Germinal center (tissue), 1 donor: ENCODE measurements around the gene GSS.
"Not testable (repeated sequence)": the region's sequence is repeated elsewhere in the genome, so short reads cannot be mapped to it uniquely, and the experiment has no call there.

Experiments
- DNase-seq: peaks from one replicate; pipeline ENCODE4 v3.0.0; 2012; ENCODE audit warnings: mixed read lengths, low spot score

Gene GSS

DNA sequence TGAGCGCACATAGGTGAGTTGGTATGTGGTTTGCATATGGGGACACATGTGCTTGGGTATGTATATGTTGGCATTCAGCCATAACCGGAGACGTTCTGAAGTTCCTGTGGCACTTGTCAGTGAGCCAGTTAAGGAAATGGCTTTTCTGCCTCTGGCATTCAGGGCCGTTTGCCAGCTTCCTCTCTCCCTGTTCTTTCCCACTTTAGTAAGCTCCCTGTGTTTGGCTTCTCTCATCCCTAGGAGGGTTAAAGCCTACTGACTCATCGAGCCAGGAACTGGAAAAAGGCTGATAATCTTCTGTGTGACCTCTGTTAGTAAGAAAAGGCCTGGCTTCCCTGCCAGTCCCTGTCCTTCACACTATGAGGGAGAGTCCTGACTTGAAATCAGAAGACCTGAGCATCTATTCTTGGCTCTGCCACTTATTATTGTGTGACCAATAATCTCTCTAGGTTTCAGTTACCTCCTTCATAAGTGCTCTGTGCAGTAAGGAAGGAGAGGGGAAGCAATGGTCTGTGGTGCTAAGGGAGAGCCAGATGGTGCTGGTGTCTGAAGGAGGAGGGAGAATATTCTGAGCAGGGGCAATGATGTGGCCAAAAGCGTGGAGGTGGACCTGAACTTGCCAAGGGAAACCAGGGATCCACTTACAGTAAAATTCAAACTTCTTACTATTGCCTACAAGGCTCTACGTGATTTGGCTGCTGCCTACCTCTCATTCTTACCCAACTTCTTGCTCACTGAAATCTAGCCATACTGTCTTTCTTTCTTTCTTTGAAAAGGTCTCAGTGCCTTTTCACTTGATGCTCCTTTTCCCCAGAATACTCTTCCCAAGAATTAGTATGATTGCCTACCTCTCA lies 47.8 kb downstream of the GSS start:
- no peak for DNase-seq

DNA sequence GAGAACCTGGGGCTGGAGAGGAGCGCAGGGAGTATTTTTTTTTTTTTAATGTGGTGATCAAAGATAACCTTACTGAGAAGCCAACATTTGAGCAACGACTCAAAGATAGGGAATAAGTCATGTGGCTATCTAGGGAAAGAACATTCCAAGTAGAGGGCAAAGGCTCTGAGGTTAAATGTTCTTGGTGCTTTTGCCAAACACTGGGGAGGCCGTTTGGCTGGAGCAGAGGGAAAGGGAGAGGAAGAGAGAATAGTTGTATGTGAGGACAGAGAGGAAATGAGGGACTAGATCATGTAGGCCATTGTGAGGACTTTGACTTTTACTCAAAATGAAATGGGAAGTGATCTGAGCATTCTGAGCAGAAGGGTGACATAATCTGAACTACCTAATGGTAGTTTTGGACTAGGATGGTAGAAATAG lies 51.4 kb downstream of the GSS start:
- DNase-seq: no peak

DNA sequence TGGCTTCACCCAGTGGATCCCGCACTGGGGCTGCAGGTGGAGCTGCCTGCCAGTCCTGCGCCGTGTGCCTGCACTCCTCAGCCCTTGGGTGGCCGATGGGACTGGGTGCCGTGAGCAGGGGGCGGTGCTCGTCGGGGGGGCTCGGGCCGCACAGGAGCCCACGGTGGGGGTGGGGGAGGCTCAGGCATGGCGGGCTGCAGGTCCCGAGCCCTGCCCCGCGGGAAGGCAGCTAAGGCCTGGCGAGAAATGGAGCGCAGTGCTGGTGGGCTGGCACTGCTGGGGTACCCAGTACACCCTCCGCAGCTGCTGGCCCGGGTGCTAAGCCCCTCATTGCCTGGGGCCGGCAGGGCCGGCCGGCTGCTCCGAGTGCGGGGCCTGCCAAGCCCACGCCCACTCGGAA lies 56.9 kb downstream of the GSS start:
- DNase-seq: not testable (repeated sequence)

DNA sequence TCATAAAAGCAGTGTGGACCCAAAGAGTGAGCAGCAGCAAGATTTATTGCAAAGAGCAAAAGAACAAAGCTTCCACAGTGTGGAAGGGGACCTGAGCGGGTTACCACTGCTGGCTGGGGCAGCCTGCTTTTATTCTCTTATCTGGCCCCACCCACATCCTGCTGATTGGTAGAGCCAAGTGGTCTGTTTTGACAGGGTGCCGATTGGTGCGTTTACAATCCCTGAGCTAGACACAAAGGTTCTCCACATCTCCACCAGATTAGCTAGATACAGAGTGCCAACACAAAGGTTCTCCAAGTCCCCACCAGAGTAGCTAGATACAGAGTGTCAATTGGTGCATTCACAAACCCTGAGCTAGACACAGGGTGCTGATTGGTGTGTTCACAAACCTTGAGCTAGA lies 57.5 kb downstream of the GSS start:
- not testable (repeated sequence) for DNase-seq

DNA sequence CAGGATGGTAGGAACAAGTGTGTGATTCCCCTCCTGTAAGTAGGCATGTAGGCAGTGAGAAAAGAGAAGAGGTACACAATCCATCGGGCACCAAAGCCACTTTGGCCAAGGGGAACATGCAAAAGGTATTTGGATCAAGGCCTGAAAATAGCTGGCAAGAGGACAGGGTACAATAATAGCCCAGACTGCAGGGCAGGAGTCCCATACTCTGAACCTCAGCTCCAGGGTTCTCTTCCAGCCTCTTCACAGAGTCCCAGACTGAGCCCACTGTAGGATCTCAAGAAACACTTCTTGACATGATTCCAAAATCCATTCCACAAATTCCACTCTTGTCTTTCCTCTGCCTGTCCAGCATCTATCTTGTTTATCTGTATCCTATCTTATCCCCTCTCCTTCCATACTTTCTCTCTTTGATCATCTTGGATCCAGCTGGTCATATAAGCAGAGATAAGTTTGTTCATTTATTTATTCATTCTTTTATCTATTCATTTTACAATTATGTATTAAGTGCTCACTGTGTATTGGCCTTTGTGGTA lies 59.5 kb downstream of the GSS start:
- no peak for DNase-seq

DNA sequence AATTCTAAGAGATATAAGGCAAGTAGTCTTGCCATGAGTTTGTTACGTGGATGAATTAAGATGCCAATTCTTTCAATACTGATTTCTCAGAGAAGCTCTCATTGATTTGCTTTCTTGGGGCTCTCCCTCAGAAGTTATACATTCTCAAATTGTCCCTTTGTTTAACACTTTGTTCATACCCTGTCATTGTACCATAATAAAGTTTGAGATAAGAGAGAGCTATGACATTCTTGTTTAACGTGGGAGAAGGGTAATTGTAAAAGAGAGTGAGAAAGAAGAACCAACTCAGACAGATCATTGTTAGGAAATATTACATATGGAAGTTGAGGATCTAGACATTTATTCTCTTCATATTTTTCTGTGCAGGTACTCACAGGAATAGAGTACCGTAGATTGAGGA lies 60.1 kb downstream of the GSS start:
- DNase-seq: no peak

DNA sequence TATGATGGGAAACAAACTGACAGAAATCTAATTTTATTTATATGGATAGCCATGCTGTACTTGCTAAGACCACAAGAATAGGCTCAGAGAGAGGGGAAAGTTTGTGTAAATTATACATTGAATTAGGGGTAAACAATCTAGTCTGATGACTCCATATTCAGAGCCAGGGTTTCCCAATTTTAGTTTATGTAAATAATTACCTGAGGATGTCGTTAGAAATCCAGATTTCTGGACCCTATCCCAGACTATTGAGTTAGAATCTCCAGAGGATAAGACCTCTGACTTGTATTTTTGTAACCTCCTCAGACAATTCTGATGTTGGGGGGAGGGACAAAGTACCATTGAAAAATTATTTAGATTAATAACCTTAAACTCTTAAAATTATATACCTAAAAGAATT lies 60.9 kb downstream of the GSS start:
- DNase-seq: no peak

DNA sequence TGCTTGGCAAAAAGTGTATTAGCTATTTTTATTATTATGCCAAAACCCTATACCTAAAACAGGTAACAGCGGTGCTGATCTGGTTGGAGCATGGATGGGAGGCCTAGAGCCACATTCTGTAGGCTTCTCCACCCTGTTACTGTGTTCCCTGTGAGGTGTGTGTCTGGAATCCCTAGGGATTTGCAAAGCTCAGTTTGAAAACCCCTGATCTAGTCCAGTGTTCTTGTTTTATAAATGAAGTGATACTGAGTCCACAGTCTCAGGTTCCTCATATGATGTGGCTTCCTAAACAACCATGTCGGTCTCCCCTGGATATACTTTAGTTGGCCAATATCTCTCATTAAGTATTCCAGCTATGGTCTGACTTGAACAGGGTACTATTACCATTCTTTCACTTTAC lies 62.9 kb downstream of the GSS start:
- DNase-seq: no peak

DNA sequence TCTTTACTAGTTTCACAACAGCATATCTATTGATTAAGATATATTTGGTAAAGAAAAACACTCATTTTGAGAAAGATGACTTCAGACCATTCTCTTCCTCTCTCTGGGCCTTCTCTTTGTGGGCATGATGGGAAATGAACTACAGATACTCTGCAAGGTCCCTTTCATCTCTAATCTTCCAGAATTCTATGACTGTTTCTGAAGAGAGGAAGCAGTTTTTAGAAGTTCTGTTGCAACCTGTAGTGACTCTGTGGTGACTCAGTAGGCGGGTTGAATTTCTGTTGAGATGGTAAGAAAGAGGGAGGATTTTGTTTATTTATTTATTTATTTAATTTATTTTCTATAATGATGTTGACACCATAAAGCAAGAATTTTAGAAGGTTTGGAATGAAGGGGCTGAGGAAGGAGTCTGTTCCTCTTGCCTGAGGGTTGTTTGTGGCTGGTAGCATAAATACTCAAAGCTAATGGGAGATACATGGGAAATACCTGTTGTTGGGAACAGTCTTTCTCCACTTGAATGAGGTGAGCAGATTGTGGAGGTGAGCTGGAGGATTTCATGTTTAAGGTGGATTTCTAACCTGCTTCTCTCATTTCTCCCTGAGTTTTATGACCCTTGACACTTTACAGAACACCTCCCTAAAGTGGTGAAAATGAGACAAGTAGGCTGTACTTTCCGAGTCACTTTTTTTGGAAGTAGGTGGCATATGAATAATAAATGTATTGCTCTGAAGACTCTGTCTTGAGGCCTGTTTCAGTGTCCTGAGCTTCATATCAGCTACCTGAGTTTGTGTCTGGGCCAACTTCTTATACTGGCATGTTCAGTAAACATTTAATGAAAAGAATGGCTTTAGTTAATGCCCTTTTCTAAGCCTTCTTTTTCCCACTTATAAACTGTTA lies 64.2 kb downstream of the GSS start:
- DNase-seq: no peak

DNA sequence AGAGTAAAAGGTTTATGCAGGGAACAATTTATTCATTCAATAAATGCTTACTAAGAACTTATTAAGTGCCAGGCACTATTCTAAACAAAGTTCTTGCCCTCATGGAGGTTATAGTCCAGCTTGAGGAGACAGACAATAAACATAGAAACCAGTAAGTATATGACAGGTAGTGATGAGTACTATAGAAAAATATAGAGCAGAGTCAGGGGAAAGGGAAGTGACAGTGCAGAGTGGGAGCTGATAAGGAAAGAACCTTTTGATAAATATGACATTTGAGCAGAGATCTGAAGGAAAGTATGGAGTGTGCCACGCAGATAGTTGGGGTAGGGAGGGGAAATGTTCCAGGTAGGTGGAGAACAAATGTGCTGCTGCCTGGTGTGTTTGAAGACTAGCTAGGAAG lies 67.1 kb downstream of the GSS start:
- DNase-seq: no peak

DNA sequence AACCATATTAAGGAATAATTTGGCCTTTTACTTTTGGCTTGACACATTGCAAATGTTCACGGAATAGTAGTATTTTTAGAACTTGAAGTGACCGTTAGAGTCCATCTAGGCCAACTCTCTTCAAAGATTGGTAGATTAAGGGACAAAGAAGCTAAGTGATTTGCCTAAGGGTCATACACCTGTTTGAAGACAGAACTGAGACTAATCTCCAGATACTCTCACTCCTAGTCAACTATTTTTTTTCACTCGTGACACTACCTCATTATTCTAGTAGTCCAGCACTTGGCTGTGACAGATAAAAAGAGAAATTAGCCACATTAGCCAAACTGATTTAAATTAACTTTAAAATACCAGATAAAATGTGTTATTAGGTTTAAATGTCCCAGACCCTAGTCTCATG lies 68.6 kb downstream of the GSS start:
- DNase-seq: no peak

DNA sequence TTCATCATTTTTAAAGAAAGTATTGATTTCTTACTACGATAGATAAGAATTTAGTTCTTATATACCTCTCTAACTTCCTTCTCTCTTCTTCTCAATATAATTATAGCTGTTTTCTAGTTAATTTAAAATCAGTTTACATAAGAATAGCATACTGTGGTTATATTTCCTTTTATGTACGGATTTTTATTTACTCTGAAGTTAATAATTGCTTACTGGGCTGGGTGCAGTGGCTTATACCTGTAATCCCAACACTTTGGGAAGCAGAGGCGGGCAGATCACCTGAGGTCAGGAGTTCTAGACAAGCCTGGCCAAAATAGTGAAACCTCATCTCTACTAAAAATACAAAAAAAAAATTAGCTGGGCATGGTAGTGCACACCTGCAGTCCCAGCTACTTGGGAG lies 69.5 kb downstream of the GSS start:
- no peak for DNase-seq

DNA sequence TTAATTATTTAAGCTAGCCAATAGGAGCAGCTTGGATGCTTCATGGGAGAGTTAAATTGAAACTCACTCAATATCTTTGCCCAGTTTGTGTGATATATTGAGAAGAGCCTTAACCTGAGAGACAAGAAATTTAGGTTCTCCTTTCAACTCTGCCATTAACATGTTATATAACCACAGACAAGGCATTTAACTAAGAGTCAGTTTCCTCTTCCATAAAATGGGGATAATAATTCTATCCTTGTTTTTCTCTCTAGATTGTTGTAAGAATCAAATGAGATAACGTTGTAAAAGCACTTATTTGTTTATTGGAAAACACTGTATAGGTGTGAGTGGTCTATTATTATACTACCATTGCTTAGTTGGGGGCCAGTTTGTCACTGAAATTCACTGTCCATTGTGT lies 71.3 kb downstream of the GSS start:
- DNase-seq: no peak

DNA sequence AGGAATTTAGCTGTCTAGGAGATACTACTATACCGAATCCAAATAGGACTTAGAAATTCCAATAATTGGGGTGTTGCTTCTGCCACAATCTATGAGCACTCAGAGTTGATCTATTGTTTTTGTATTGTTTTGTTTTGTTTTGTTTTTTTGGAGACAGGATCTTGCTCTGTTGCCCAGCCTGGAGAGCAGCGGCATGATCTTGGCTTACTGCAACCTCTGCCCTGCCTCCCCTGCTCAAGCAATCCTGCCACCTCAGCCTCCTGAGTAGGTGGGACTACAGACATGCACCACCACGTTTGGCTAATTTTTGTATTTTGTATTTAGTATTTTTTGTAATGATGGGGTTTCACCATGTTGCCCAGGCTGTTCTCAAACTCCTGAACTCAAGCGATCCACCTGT lies 71.8 kb downstream of the GSS start:
- DNase-seq: no peak

DNA sequence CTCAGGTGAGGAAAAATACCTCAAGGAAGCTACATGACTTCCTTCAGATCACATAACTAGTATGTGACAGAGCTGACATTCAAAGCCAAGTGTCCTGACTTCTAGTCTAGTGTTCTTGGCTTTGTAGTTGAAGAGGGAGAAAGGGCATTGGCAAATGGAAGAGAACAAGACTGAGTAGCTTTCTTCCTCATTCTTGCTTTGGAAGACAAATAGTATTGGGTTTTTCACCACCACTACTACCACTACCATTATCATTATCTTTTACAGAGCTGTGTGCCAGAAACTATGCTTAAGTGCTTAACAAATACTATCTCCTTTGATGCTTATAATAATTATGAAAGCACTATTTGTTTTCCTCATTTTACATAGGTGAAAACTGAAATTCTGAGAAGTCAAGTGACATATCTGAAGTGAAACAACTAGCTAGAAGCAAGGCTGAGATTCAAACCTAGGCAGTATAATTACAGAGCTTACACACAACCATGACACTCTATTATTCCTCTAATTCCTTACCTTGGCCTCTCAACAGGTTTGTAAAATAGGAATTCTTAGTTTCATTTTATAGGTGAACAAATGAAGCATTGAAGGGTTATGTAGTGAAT lies 72.4 kb downstream of the GSS start:
- no peak for DNase-seq

DNA sequence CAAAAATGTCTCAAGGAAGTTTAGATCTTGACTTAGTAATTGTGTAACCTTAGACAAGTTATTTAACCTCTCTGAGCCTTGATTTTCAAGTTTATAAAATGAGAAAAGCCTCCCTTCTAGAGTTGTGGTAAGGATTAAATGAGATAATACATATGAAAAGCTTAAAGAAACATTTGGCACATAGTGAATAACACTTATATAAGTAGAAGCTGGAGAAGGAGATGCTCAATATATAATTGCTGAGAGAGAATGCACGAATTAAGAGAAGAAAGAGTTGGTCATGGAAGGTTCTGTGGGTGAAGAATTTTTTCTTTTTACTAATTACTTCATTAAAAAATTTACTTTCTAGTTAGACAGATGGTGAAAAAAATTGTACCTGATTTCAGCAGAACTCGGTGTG lies 73.9 kb downstream of the GSS start:
- DNase-seq: no peak

DNA sequence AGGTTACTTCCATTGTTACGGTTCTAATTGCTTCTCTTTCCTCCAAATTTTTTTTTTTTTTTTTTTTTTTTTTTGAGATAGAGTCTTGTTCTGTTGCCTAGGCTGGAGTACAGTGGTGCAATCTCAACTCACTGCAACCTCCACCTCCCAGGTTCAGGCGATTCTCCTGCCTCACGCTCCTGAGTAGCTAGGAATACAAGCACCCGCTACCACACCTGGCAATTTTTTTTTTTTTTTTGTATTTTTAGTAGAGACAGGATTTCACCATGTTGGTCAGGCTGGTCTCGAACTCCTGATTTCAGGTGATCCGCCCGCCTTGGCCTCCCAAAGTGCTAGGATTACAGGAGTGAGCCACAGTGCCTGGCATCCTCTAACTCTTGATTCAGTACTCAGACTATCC lies 74.6 kb downstream of the GSS start:
- DNase-seq: not testable (repeated sequence)

DNA sequence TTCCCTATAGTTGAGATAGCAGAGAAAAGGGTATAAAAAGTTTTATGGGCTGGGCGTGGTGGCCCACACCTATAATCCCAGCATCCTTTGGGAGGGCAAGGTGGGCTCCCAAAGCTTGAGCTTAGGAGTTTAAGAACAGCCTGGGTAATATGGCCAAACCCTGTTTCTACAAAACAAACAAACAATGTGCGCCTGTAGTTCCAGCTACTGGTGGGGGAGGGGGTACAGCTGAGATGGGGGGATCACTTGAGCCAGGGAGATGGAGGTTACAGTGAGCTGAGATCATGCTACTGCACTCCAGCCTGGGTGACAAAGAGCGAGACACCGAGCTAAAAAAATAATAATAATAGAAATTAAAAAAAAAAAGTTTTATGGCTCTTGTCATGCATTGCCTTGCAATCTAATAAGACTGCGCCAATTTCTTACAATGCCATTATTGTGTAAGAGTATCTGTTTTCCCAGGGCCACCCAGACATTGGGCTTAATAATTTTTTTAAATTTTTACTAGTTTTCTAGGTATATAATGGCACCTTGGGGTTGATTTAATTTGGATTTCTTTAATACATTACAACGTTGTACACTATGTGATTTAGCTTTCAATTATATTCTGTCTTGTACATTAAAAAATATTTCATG lies 75.3 kb downstream of the GSS start:
- no peak for DNase-seq
